Mesendoderm (in vitro differentiated cells): ENCODE measurements around the gene ZBTB45.
"Not testable (repeated sequence)": the region's sequence is repeated elsewhere in the genome, so short reads cannot be mapped to it uniquely, and the experiment has no call there.

Experiments
- DNase-seq: peaks from one replicate; pipeline ENCODE4 v3.0.0; 2013
- H2AK5ac ChIP-seq: 2 replicates; pipeline ENCODE4 v1.6.1; 2013; ENCODE audit warnings: low read length, inconsistent platforms
- H2BK120ac ChIP-seq: 2 replicates; pipeline ENCODE4 v1.6.1; 2013; ENCODE audit warnings: low read depth, mild to moderate bottlenecking, low read length, moderate library complexity, mixed read lengths
- H2BK15ac ChIP-seq: replicated peaks from 2 replicates; pipeline ENCODE4 v1.6.1; 2013; ENCODE audit warnings: low read depth, mild to moderate bottlenecking, moderate library complexity
- H2BK5ac ChIP-seq: 2 replicates; pipeline ENCODE4 v1.6.1; 2013; ENCODE audit warnings: low read length, inconsistent platforms
- H3K18ac ChIP-seq: 2 replicates; pipeline ENCODE4 v1.6.1; 2013; ENCODE audit warnings: mild to moderate bottlenecking, low read length, mixed read lengths
- H3K23ac ChIP-seq: one replicate; pipeline ENCODE4 v1.6.1; 2013; ENCODE audit warnings: low read length
- H3K27ac ChIP-seq: 2 replicates; pipeline ENCODE4 v1.5.1; 2013; ENCODE audit warnings: low read depth, mild to moderate bottlenecking, inconsistent platforms, low read length, moderate library complexity
- H3K27me3 ChIP-seq: 2 replicates; pipeline ENCODE4 v1.6.1; 2013; ENCODE audit warnings: low read length, control low read depth, mild to moderate bottlenecking, inconsistent platforms; ENCODE audit not compliant: insufficient read depth, poor library complexity
- H3K36me3 ChIP-seq: 2 replicates; pipeline ENCODE4 v1.6.1; 2013; ENCODE audit warnings: low read length, inconsistent platforms; ENCODE audit not compliant: control insufficient read depth, insufficient read depth
- H3K4ac ChIP-seq: one replicate; pipeline ENCODE4 v1.6.1; 2013; ENCODE audit warnings: low read depth, mild to moderate bottlenecking, low read length, moderate library complexity
- H3K4me1 ChIP-seq: 2 replicates; pipeline ENCODE4 v1.6.1; 2013; ENCODE audit warnings: low read depth, low read length, inconsistent platforms; ENCODE audit not compliant: control insufficient read depth
- H3K4me2 ChIP-seq: 2 replicates; pipeline ENCODE4 v1.6.1; 2013; ENCODE audit warnings: low read length
- H3K4me3 ChIP-seq: 2 replicates; pipeline ENCODE4 v1.5.1; 2013; ENCODE audit warnings: mild to moderate bottlenecking, low read length
- H3K56ac ChIP-seq: one replicate; pipeline ENCODE4 v1.6.1; 2013; ENCODE audit warnings: low read length
- H3K79me1 ChIP-seq: 2 replicates; pipeline ENCODE4 v1.6.1; 2013; ENCODE audit warnings: low read length, inconsistent platforms
- H3K79me2 ChIP-seq: 2 replicates; pipeline ENCODE4 v1.6.1; 2013; ENCODE audit warnings: mild to moderate bottlenecking, low read length; ENCODE audit not compliant: control insufficient read depth, insufficient read depth
- H3K9ac ChIP-seq: 2 replicates; pipeline ENCODE4 v1.6.1; 2013; ENCODE audit warnings: low read length, inconsistent platforms
- H4K5ac ChIP-seq: one replicate; pipeline ENCODE4 v1.6.1; 2013; ENCODE audit warnings: low read length
- H4K8ac ChIP-seq: one replicate; pipeline ENCODE4 v1.6.1; 2013; ENCODE audit warnings: low read depth, mild to moderate bottlenecking, control low read depth, low read length, moderate library complexity
- WGBS: extraction: QIAGEN DNeasy Blood & Tissue Kit; methylation state at CpG from one replicate; pipeline ENCODE4 v1.1.7; 2013; ENCODE audit warnings: low lambda C conversion rate, missing lambda C conversion rate; ENCODE audit not compliant: insufficient coverage; ENCODE audit errors: extremely low coverage; 5-methylcytosine and 5-hydroxymethylcytosine counted together

The ZBTB45 gene

GRCh38 chr19:58539169-58539559 is 19.6 kb upstream of the ZBTB45 start:
- not testable (repeated sequence) for H3K27me3 ChIP-seq, H3K18ac ChIP-seq, H4K5ac ChIP-seq, H3K79me1 ChIP-seq, H3K4ac ChIP-seq, H3K4me1 ChIP-seq, H3K4me2 ChIP-seq, H4K8ac ChIP-seq, H3K4me3 ChIP-seq, H3K27ac ChIP-seq, H2BK5ac ChIP-seq, H3K79me2 ChIP-seq, H3K23ac ChIP-seq, DNase-seq, H3K36me3 ChIP-seq, H2BK15ac ChIP-seq, H3K9ac ChIP-seq, H2BK120ac ChIP-seq
- H2AK5ac ChIP-seq = peak overlapping the region; percentile 97
- peak overlapping the region; percentile 73 for H3K56ac ChIP-seq

GRCh38 chr19:58538257-58539168 is 18.9 kb upstream of the ZBTB45 start:
- WGBS = no CpG with 5 or more reads among the region's 55 CpGs
- Histone ChIP-seq H3K27ac (peak overlapping the region; percentile 86), H3K27me3 (no peaks in the 10 kb centered on the region)

GRCh38 chr19:58536852-58537798 is 17.5 kb upstream of the ZBTB45 start:
- H3K18ac ChIP-seq = no peak overlapping the region
- no peaks in the 10 kb centered on the region for H3K27me3 ChIP-seq
- H3K23ac ChIP-seq = no peak overlapping the region
- DNase-seq = no peak
- H3K4me2 ChIP-seq = no peak overlapping the region
- no peaks in the 10 kb centered on the region for H3K36me3 ChIP-seq
- H3K27ac ChIP-seq = no peak overlapping the region
- H3K79me1 ChIP-seq = no peaks in the 10 kb centered on the region
- H3K4me1 ChIP-seq = no peaks in the 10 kb centered on the region
- H4K5ac ChIP-seq = no peak overlapping the region
- no peak overlapping the region for H2BK120ac ChIP-seq
- H3K9ac ChIP-seq = peak overlapping the region; percentile 70
- no peak overlapping the region for H2BK15ac ChIP-seq
- no peak overlapping the region for H4K8ac ChIP-seq
- no peak overlapping the region for H2AK5ac ChIP-seq
- H2BK5ac ChIP-seq = no peak overlapping the region
- H3K79me2 ChIP-seq = no peaks in the 10 kb centered on the region
- H3K4me3 ChIP-seq = no peak overlapping the region
- H3K4ac ChIP-seq = no peak overlapping the region
- peak overlapping the region; percentile 72 for H3K56ac ChIP-seq
- WGBS = no CpG with 5 or more reads among the region's 8 CpGs

More at GRCh38 chr19:58538257-58539168, 18.9 kb upstream of the ZBTB45 start:
- H3K4ac ChIP-seq = peak overlapping the region; percentile 75
- peak overlapping the region; percentile 57 for H4K8ac ChIP-seq
- no peaks in the 10 kb centered on the region for H3K36me3 ChIP-seq
- no peak overlapping the region for H2BK120ac ChIP-seq
- H3K4me3 ChIP-seq = no peak overlapping the region
- no peak overlapping the region for H2BK15ac ChIP-seq
- H4K5ac ChIP-seq = no peak overlapping the region
- no peak overlapping the region for H3K23ac ChIP-seq
- DNase-seq = peak; percentile 94
- peak overlapping the region; percentile 80 for H2BK5ac ChIP-seq
- H3K4me1 ChIP-seq = no peaks in the 10 kb centered on the region
- peak overlapping the region; percentile 90 for H2AK5ac ChIP-seq
- H3K18ac ChIP-seq = peak overlapping the region; percentile 81
- H3K9ac ChIP-seq = peak overlapping the region; percentile 84
- peak overlapping the region; percentile 94 for H3K56ac ChIP-seq
- no peaks in the 10 kb centered on the region for H3K79me2 ChIP-seq
- H3K4me2 ChIP-seq = peak overlapping the region; percentile 78
- no peaks in the 10 kb centered on the region for H3K79me1 ChIP-seq

GRCh38 chr19:58535857-58536256 is 16.2 kb upstream of the ZBTB45 start:
- Histone ChIP-seq H3K9ac (no peak overlapping the region), H2BK15ac (no peak overlapping the region), H3K4me3 (no peak overlapping the region), H3K4ac (no peak overlapping the region), H2AK5ac (no peak overlapping the region), H4K8ac (no peak overlapping the region), H2BK5ac (no peak overlapping the region), H3K18ac (no peak overlapping the region), H3K27ac (no peak overlapping the region), H3K56ac (no peak overlapping the region), H4K5ac (no peak overlapping the region), H3K23ac (no peak overlapping the region), H3K4me1 (no peaks in the 10 kb centered on the region), H2BK120ac (no peak overlapping the region), H3K4me2 (no peak overlapping the region), H3K79me1 (no peaks in the 10 kb centered on the region), H3K36me3 (no peaks in the 10 kb centered on the region), H3K79me2 (no peaks in the 10 kb centered on the region), H3K27me3 (no peaks in the 10 kb centered on the region)
- no peak for DNase-seq
- WGBS = no CpG with 5 or more reads among the region's 3 CpGs

GRCh38 chr19:58531034-58531840 is 11.6 kb upstream of the ZBTB45 start:
- H3K36me3 ChIP-seq = no peaks in the 10 kb centered on the region
- no peak overlapping the region for H3K27ac ChIP-seq
- H3K27me3 ChIP-seq = no peaks in the 10 kb centered on the region
- H3K18ac ChIP-seq = no peak overlapping the region
- no peak overlapping the region for H2BK5ac ChIP-seq
- WGBS = no CpG with 5 or more reads among the region's 10 CpGs
- H2BK15ac ChIP-seq = no peak overlapping the region
- H3K4me1 ChIP-seq = no peaks in the 10 kb centered on the region
- H4K5ac ChIP-seq = no peak overlapping the region
- no peak overlapping the region for H3K4me3 ChIP-seq
- H3K4me2 ChIP-seq = no peak overlapping the region
- H2AK5ac ChIP-seq = no peak overlapping the region
- H3K23ac ChIP-seq = no peak overlapping the region
- no peak for DNase-seq
- no peak overlapping the region for H4K8ac ChIP-seq
- H3K4ac ChIP-seq = no peak overlapping the region
- H3K79me1 ChIP-seq = no peaks in the 10 kb centered on the region
- H3K9ac ChIP-seq = no peak overlapping the region
- no peak overlapping the region for H2BK120ac ChIP-seq
- no peak overlapping the region for H3K56ac ChIP-seq
- no peaks in the 10 kb centered on the region for H3K79me2 ChIP-seq
